ENCODE data around the gene PTPRS.
A peak's percentile ranks its signal among the peaks of the same experiment; 100 is the strongest.

The PTPRS gene

DNA sequence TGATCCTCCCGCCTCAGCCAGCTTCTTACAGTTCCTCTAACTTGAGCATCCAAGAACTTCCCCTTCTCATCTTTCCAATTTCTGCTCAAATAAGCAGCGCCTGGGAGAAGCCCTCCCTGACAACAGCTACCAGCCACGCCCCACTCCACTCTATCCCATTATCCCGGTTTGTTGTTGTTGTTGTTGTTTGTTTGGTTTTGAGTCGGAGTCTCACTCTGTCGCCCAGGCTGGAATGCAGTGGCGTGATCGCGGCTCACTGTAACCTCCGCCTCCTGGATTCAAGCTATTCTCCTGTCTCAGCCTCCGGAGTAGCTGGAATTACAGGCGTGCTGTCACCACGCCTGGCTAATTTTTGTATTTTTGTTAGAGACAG lies 822 bp upstream of the PTPRS start:
- H3K9me3 Mint-ChIP-seq: no peaks in the 10 kb centered on the region
- peak overlapping the region; percentile 73 to 84 (median 75) for H3K4me3 Mint-ChIP-seq
- no peaks in the 10 kb centered on the region for H3K36me3 Mint-ChIP-seq (ENCODE audit: low read depth)
- no peak overlapping the region for H3K27ac Mint-ChIP-seq
- H3K27me3 Mint-ChIP-seq (ENCODE audit: low read depth): peaks cover 56% of the 10 kb centered on the region
- TF ChIP-seq, protein P1, sequence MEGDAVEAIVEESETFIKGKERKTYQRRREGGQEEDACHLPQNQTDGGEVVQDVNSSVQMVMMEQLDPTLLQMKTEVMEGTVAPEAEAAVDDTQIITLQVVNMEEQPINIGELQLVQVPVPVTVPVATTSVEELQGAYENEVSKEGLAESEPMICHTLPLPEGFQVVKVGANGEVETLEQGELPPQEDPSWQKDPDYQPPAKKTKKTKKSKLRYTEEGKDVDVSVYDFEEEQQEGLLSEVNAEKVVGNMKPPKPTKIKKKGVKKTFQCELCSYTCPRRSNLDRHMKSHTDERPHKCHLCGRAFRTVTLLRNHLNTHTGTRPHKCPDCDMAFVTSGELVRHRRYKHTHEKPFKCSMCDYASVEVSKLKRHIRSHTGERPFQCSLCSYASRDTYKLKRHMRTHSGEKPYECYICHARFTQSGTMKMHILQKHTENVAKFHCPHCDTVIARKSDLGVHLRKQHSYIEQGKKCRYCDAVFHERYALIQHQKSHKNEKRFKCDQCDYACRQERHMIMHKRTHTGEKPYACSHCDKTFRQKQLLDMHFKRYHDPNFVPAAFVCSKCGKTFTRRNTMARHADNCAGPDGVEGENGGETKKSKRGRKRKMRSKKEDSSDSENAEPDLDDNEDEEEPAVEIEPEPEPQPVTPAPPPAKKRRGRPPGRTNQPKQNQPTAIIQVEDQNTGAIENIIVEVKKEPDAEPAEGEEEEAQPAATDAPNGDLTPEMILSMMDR (IDR thresholded peaks at IDR 0.05; ENCODE audit: unreplicated experiment in 3 of 3): no peak
- peaks cover 9% of the 10 kb centered on the region for H3K4me1 Mint-ChIP-seq

GRCh38 chr19:5339950-5340636 lies 519 bp downstream of the PTPRS start:
- Mint-ChIP-seq H3K27ac (no peak overlapping the region), H3K27me3 (ENCODE audit: low read depth) (peaks cover 64% of the 10 kb centered on the region), H3K4me3 (peak overlapping the region; percentile 85 to 86 (median 85)), H3K9me3 (no peaks in the 10 kb centered on the region), H3K36me3 (ENCODE audit: low read depth) (no peaks in the 10 kb centered on the region), H3K4me1 (peaks cover 22% of the 10 kb centered on the region)
- TF ChIP-seq, protein P1 (IDR thresholded peaks at IDR 0.05; ENCODE audit: unreplicated experiment in 3 of 3): peak in 2 of 3 experiments; percentile 7 to 18

DNA sequence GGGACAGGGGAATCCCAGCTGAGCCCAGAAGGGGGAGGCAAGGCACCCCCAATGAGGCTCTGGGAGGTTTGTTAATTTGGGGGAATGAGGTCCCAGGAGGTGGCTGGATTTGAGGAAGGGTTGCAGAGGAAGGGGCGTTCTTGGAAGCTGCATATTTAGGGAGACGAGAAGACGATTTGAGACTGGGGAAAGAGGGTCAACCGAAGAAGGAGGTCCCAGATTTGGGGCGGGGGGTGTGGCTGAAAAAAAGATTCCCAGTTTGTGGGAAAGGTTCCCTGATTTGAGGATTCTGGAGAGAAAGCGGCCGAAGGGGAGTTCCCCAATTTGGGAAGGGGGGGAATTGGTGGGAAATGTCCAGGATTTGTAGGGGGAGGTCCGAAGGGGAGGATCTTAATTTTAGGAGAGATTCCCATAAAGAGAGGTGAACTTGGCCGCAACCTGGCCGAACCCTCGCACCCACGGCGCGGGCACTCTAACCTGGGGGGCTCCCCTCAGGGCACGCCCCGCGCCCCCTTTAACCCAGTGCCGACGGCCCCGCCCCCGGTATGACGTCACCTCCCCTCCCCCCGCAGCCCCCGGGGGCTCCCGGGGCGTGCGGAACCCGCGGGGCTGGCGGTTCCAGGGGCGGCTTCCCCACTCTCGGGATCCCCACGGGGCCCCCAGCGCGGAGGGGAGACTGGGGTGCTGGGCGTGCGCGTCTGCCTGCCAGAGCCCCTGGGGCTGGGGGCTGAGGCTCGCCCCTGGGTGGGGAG lies 1.2 kb downstream of the PTPRS start:
- TF ChIP-seq, protein P1 (IDR thresholded peaks at IDR 0.05; ENCODE audit: unreplicated experiment in 3 of 3): no peak

GRCh38 chr19:5338656-5339197 lies 1.9 kb downstream of the PTPRS start:
- H3K36me3 Mint-ChIP-seq (ENCODE audit: low read depth): no peaks in the 10 kb centered on the region
- H3K9me3 Mint-ChIP-seq: no peaks in the 10 kb centered on the region
- peak overlapping the region in 1 of 3 experiments; percentile 61 for H3K27ac Mint-ChIP-seq

More for the DNA sequence above, 1.2 kb downstream of the PTPRS start:
- Mint-ChIP-seq H3K9me3 (no peaks in the 10 kb centered on the region), H3K36me3 (ENCODE audit: low read depth) (no peaks in the 10 kb centered on the region), H3K4me3 (peak overlapping the region; percentile 88 to 96 (median 91)), H3K27me3 (ENCODE audit: low read depth) (peaks cover 71% of the 10 kb centered on the region), H3K27ac (peak overlapping the region in 1 of 3 experiments; percentile 61), H3K4me1 (peaks cover 23% of the 10 kb centered on the region)

DNA sequence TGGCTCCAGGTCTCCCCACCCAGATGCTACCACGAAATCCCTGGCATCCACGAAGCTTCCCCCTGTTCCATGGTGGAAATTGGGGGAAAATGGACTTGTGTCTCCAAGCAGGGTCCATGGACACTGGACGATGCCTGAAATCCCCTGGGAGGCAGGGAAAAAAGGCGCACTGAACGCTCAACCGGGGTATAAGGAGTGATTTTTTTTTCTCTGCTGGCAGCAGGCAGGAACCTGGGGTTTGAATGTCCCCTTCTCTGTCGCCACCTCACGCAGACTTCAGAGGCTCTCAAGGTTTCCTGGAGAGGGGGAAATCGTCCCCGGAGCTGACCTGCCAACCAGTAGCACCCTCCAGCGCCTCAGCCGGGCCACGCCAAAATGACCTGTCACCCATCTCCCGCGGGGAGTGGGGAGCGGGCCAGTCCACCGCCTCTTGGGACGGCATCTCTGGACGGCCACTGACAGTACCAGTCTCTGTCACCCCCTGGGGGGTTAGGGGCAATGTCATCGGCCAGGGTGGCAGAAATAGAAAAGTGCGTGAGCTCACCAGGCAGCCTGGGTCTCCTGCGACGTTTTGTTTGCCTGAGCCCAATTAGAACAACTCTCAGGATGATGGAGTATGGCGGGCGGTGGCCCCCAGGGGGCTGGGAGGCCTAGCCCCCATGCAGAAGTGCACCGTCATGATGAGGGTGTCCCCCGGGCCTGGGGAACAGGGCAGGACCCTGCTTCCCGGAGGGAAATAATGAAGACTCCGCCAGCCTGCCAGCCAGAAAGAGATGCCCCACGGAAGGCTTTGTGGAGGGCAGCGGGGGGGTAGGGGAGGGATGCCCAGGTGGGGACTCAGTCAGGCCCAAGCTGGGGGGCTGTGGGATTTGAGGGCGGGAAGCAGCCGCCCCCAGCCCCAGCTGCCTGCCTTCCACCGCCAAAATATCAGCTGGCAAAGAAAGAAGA lies 2.6 kb downstream of the PTPRS start:
- Mint-ChIP-seq H3K9me3 (no peaks in the 10 kb centered on the region), H3K4me1 (peaks cover 23% of the 10 kb centered on the region), H3K4me3 (peak overlapping the region; percentile 88 to 96 (median 91)), H3K27ac (no peak overlapping the region), H3K27me3 (ENCODE audit: low read depth) (peaks cover 73% of the 10 kb centered on the region), H3K36me3 (ENCODE audit: low read depth) (no peaks in the 10 kb centered on the region)
- TF ChIP-seq, protein P1 (IDR thresholded peaks at IDR 0.05; ENCODE audit: unreplicated experiment in 3 of 3): no peak

More at GRCh38 chr19:5338656-5339197, 1.9 kb downstream of the PTPRS start:
- Mint-ChIP-seq H3K4me1 (peaks cover 23% of the 10 kb centered on the region), H3K27me3 (ENCODE audit: low read depth) (peaks cover 73% of the 10 kb centered on the region), H3K4me3 (peak overlapping the region; percentile 88 to 96 (median 91))
- TF ChIP-seq, protein P1 (IDR thresholded peaks at IDR 0.05; ENCODE audit: unreplicated experiment in 3 of 3): no peak

All from nephron (organoid).